Measurements from ENCODE around the gene SOST. TPM values are rescaled to one million over a fixed set of nuclear protein-coding genes. Genes with fewer than 3 reads are reported as not detected.

SOST gene
- total and polyA plus RNA-seq, 2 donors (not counting 3 experiments of a cell fraction or from before 2014, with no cell fraction given) = not detected

DNA sequence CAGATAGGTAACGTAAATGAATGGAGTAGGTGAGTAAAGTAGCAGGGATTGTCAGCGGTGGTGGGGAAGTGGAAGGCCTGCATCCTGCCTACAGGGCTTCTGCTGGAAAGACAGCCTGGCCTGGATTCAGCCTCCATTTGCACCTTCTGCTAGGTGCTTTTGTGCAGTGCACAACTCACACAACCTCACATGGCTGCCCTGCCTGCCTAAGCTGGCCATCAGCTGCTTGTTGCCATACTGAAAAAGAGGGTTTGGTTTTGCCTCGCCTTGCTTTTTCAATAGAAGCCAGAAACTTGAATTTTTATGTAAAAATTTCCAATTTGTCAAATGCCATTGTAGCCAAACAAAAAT, 36.3 kb downstream of the SOST start:
- Histone ChIP-seq H3K9me1 (replicated peaks; ENCODE audit: control insufficient read depth, extremely low read depth, insufficient read depth, low read length) (no peaks in the 10 kb centered on the region), H3K79me2 (ENCODE audit: control insufficient read depth, insufficient read depth, low read length) (no peaks in the 10 kb centered on the region), H3K27ac (ENCODE audit: insufficient read depth, low read depth, low read length) (no peak overlapping the region), H3K9ac (replicated peaks; ENCODE audit: extremely low read depth, insufficient read depth, low read length) (no peak overlapping the region), H3K4me1 (ENCODE audit: control insufficient read depth, extremely low read depth, insufficient read depth, low read length) (peaks cover 6% of the 10 kb centered on the region), H3K9me3 (replicated peaks; ENCODE audit: control insufficient read depth, insufficient read depth, low read length) (no peaks in the 10 kb centered on the region), H3K4me3 (replicated peaks in 1 of 3; ENCODE audit: insufficient read depth in 1 of 3, low read depth in 1 of 3, low read length in 3 of 3) (no peak overlapping the region), H3K36me3 (ENCODE audit: control insufficient read depth in 2 of 2, extremely low read depth in 1 of 2, insufficient read depth in 2 of 2, low read length in 2 of 2) (no peaks in the 10 kb centered on the region), H2AFZ (ENCODE audit: low read depth, low read length) (no peak overlapping the region), H4K20me1 (replicated peaks; ENCODE audit: control insufficient read depth, extremely low read depth, insufficient read depth, low read length) (no peaks in the 10 kb centered on the region), H3K27me3 (ENCODE audit: control insufficient read depth in 2 of 2, insufficient read depth in 2 of 2, low read length in 2 of 2) (no peaks in the 10 kb centered on the region), H3K4me2 (ENCODE audit: insufficient read depth, low read length) (no peak overlapping the region)
- no peak for DNase-seq (ENCODE audit: low read depth, low spot score)
- TF ChIP-seq MYC (IDR thresholded peaks at IDR 0.05; ENCODE audit: low read depth, low read length) (no peak), EZH2 (IDR thresholded peaks at IDR 0.05; ENCODE audit: borderline replicate concordance, low read depth, low read length, severe bottlenecking) (no peak), POLR2A (IDR thresholded peaks at IDR 0.05; ENCODE audit: low read depth, low read length) (no peak), JUN (IDR thresholded peaks at IDR 0.05; ENCODE audit: borderline replicate concordance, insufficient read depth, insufficient read length, low read depth) (no peak), GATA2 (IDR thresholded peaks at IDR 0.05; ENCODE audit: insufficient read depth, insufficient read length, low read depth, low read length) (no peak), FOS (IDR thresholded peaks at IDR 0.05; ENCODE audit: borderline replicate concordance, insufficient read depth, low read length) (no peak), CTCF (IDR thresholded peaks at IDR 0.05; ENCODE audit: extremely low read depth in 1 of 2, insufficient read depth in 1 of 2, low read depth in 1 of 2, low read length in 2 of 2) (no peak), POLR2AphosphoS5 (IDR thresholded peaks at IDR 0.05; ENCODE audit: insufficient read depth, low read depth, low read length) (no peak), MAX (IDR thresholded peaks at IDR 0.05; ENCODE audit: insufficient read depth, insufficient read length) (no peak)
- dilution Hi-C loops (cut with MboI; ENCODE audit: extremely low pct_ligation_motif_present, low sequenced_read_pairs) = no loop called here
- ChIA-PET CTCF (interaction anchor here (1.0 to 1.4 kb wide), 4 partner anchors 9 to 38 kb away, joined by 3 to 5 read pairs (median 4); no protein-coding TSS in a partner anchor), POLR2A (no interaction called here)
- no TSS peak for BruUV-seq (replicated peaks)
- FAIRE-seq = no peak
- intact Hi-C loops (cut with micrococcal nuclease) = no loop called here
